HCT116 (cell line): Measurements from ENCODE around the gene CNTNAP2. TPM values are rescaled to one million over a fixed set of nuclear protein-coding genes. Genes with fewer than 3 reads are reported as not detected.

Source experiments
- ATAC-seq: fragments of 200-7000 bp; cut with Tn5 transposase; 2 replicates; pipeline ENCODE4 v1.9.1; 2020; ENCODE audit warnings: mild to moderate bottlenecking, moderate library complexity
- BruUV-seq: library from RNA; stranded (reverse); fragments of 400-500 nt; replicated peaks from 2 replicates; lab custom pipeline; 2021; lab: Mats Ljungman, UMichigan
- CTCF ChIA-PET: fragments of 300-600 bp; sonication (Branson Sonifier 250); formaldehyde crosslinking; loops from one replicate; lab custom pipeline; 2021; ENCODE audit warnings: antibody characterized with exemption; lab: Charles Lee
- POLR2A ChIA-PET: fragments of 300-600, 350-600 bp; sonication (Branson Sonifier 250); formaldehyde crosslinking; loops from one replicate; lab custom pipeline; 2021; ENCODE audit warnings: antibody characterized with exemption; lab: Charles Lee
- RAD21 ChIA-PET, 2 experiments: fragments of 300-600 bp; sonication (Branson Sonifier 250); formaldehyde crosslinking; loops; one replicate each; lab custom pipeline; 2023; ENCODE audit warnings: low total read pairs in 2 of 2; ENCODE audit not compliant: uncharacterized antibody in 2 of 2, unreplicated experiment in 2 of 2, low non-redundant PET in 1 of 2; lab: Charles Lee
- DNase-seq: peaks from one replicate; pipeline ENCODE4 v3.0.0-alpha.2; 2010; ENCODE audit warnings: low read depth, low spot score
- H2AFZ ChIP-seq: fragments of 200-600 bp; shearing (Covaris generic), sonication (generic); 2 replicates; pipeline ENCODE4 v1.6.1; 2017; ENCODE audit warnings: low read depth, mixed run types, mixed read lengths, antibody characterized with exemption, low read length; ENCODE audit not compliant: poor library complexity, severe bottlenecking
- H3K27ac ChIP-seq: 2 replicates; pipeline ENCODE4 v1.5.1; 2012; ENCODE audit warnings: low read depth, low read length
- H3K27me3 ChIP-seq: fragments of 200-600 bp; sonication (generic); 2 replicates; pipeline ENCODE4 v1.6.1; 2016; ENCODE audit warnings: mixed run types, low read length, mixed read lengths; ENCODE audit not compliant: insufficient read depth
- H3K36me3 ChIP-seq, 2 experiments: fragments of 200-500 bp in 1 of 2; fragments of 200-600 bp in 1 of 2; sonication (Bioruptor generic) in 1 of 2; sonication (generic) in 1 of 2; 2 replicates each; pipeline versions ENCODE4 v1.5.1 to v1.6.1; 2014 to 2016; ENCODE audit warnings: low read length in 2 of 2, inconsistent platforms in 1 of 2, mixed read lengths in 1 of 2, mixed run types in 1 of 2; ENCODE audit not compliant: insufficient read depth in 2 of 2, control insufficient read depth in 1 of 2
- H3K4me1 ChIP-seq, 2 experiments: fragments of 200-600 bp in 1 of 2; sonication (generic) in 1 of 2; 2 replicates each; pipeline versions ENCODE4 v1.5.1 to v1.6.1; 2012 to 2017; ENCODE audit warnings: low read length in 2 of 2, inconsistent platforms in 1 of 2, mild to moderate bottlenecking in 1 of 2, mixed read lengths in 1 of 2, mixed run types in 1 of 2, moderate library complexity in 1 of 2; ENCODE audit not compliant: insufficient read depth in 2 of 2, control insufficient read depth in 1 of 2
- H3K4me2 ChIP-seq: fragments of 200-600 bp; sonication (generic); 2 replicates; pipeline ENCODE4 v1.6.1; 2017; ENCODE audit warnings: mixed run types, low read length, mixed read lengths
- H3K4me3 ChIP-seq, 2 experiments: fragments of 200-600 bp in 1 of 2; sonication (generic) in 1 of 2; replicated peaks in 1 of 2; 2 replicates each; pipeline ENCODE4 v1.5.1; 2011 to 2016; ENCODE audit warnings: low read length in 2 of 2, control low read depth in 1 of 2, low read depth in 1 of 2, mild to moderate bottlenecking in 1 of 2, mixed read lengths in 1 of 2, mixed run types in 1 of 2
- H3K79me2 ChIP-seq: fragments of 200-600 bp; sonication (generic); 2 replicates; pipeline ENCODE4 v1.6.1; 2017; ENCODE audit warnings: mild to moderate bottlenecking, mixed run types, low read length, moderate library complexity, mixed read lengths; ENCODE audit not compliant: insufficient read depth
- H3K9ac ChIP-seq: fragments of 200-600 bp; sonication (generic); 2 replicates; pipeline ENCODE4 v1.6.1; 2016; ENCODE audit warnings: low read length, mixed read lengths
- H3K9me2 ChIP-seq: fragments of 200-600 bp; sonication (generic), shearing (Covaris generic); 2 replicates; pipeline ENCODE4 v1.6.1; 2017; ENCODE audit warnings: mixed run types, mild to moderate bottlenecking, moderate library complexity; ENCODE audit not compliant: insufficient read depth
- H3K9me3 ChIP-seq, 2 experiments: fragments of 200-500 bp in 1 of 2; fragments of 200-600 bp in 1 of 2; sonication (Bioruptor generic) in 1 of 2; sonication (generic) in 1 of 2; 2 replicates each; pipeline ENCODE4 v1.6.1; 2014 to 2017; ENCODE audit warnings: low read length in 2 of 2, mixed read lengths in 2 of 2, inconsistent platforms in 1 of 2, low read depth in 1 of 2, mild to moderate bottlenecking in 1 of 2, mixed run types in 1 of 2, moderate library complexity in 1 of 2; ENCODE audit not compliant: control insufficient read depth in 1 of 2, insufficient read depth in 1 of 2
- H4K20me1 ChIP-seq: fragments of 200-600 bp; sonication (generic), shearing (Covaris generic); 2 replicates; pipeline ENCODE4 v1.6.1; 2017; ENCODE audit warnings: mixed run types, mild to moderate bottlenecking, moderate library complexity; ENCODE audit not compliant: insufficient read depth
- ATF3 ChIP-seq: IDR thresholded peaks from 2 replicates; pipeline ENCODE4 v1.6.1; 2012
- CEBPB ChIP-seq: IDR thresholded peaks from 2 replicates; pipeline ENCODE4 v1.6.1; 2012; ENCODE audit warnings: low read depth
- EGR1 ChIP-seq: IDR thresholded peaks from 2 replicates; pipeline ENCODE4 v1.6.1; 2012; ENCODE audit warnings: low read depth
- ELF1 ChIP-seq: IDR thresholded peaks from 2 replicates; pipeline ENCODE4 v1.6.1; 2012; ENCODE audit warnings: low read depth, borderline replicate concordance
- EZH2 ChIP-seq: fragments of 200-600 bp; sonication (generic); IDR thresholded peaks from 2 replicates; pipeline ENCODE4 v1.6.1; 2017; ENCODE audit warnings: antibody characterized with exemption, mixed run types
- EZH2phosphoT487 ChIP-seq: fragments of 200-600 bp; IDR thresholded peaks from 2 replicates; pipeline ENCODE4 v1.6.1; 2018; ENCODE audit warnings: antibody characterized with exemption, borderline replicate concordance
- FOSL1 ChIP-seq: IDR thresholded peaks from 2 replicates; pipeline ENCODE4 v1.6.1; 2012; ENCODE audit warnings: low read depth
- JUND ChIP-seq: IDR thresholded peaks from 2 replicates; pipeline ENCODE4 v1.6.1; 2012
- POLR2A ChIP-seq: IDR thresholded peaks from 2 replicates; pipeline ENCODE4 v1.7.0; 2011; ENCODE audit warnings: borderline replicate concordance; ENCODE audit not compliant: insufficient read depth, insufficient read length; ENCODE audit errors: extremely low read depth
- POLR2AphosphoS5 ChIP-seq: IDR thresholded peaks from 2 replicates; pipeline ENCODE4 v1.6.1; 2011; ENCODE audit warnings: mild to moderate bottlenecking, low read depth, low read length, moderate library complexity
- RAD21 ChIP-seq: IDR thresholded peaks from 2 replicates; pipeline ENCODE4 v1.6.1; 2012; ENCODE audit warnings: low read depth, mild to moderate bottlenecking
- REST ChIP-seq: IDR thresholded peaks from 2 replicates; pipeline ENCODE4 v1.6.1; 2012; ENCODE audit warnings: low read depth
- SIN3A ChIP-seq: IDR thresholded peaks from 2 replicates; pipeline ENCODE4 v1.6.1; 2012; ENCODE audit warnings: low read depth
- SP1 ChIP-seq: IDR thresholded peaks from 2 replicates; pipeline ENCODE4 v1.6.1; 2012; ENCODE audit warnings: low read depth
- SRF ChIP-seq: IDR thresholded peaks from 2 replicates; pipeline ENCODE4 v1.6.1; 2012; ENCODE audit warnings: low read depth
- TCF7L2 ChIP-seq: IDR thresholded peaks from 2 replicates; pipeline ENCODE4 v1.7.0; 2011; ENCODE audit warnings: borderline replicate concordance, inconsistent platforms; ENCODE audit not compliant: insufficient read depth, insufficient read length; ENCODE audit errors: extremely low read depth
- ZBTB33 ChIP-seq: IDR thresholded peaks from 2 replicates; pipeline ENCODE4 v1.6.1; 2011; ENCODE audit warnings: mild to moderate bottlenecking, low read length, moderate library complexity; ENCODE audit not compliant: insufficient replicate concordance; ENCODE audit errors: extremely low read depth
- ZNF274 ChIP-seq: fragments of 200-500 bp; sonication (Bioruptor generic); IDR thresholded peaks from 2 replicates; pipeline ENCODE4 v1.6.1; 2014; ENCODE audit warnings: mild to moderate bottlenecking, low read depth, low read length, inconsistent platforms
- intact Hi-C: fragments of 100-400 bp; cut with micrococcal nuclease; formaldehyde crosslinking; loops from 2 replicates; pipeline ENCODE4 v1.10.0; 2022
- total RNA-seq: library from RNA; stranded (reverse); gene quantifications from one replicate; pipeline ENCODE4 v1.2.1, GENCODE V29; 2021; ENCODE audit not compliant: unreplicated experiment

Gene CNTNAP2
- total RNA-seq, 1 experiment from 2014 or later: 0.37 TPM

GRCh38 chr7:147022056-147022455 lies 905.5 kb downstream of the CNTNAP2 start:
- H4K20me1 ChIP-seq: no peaks in the 10 kb centered on the region
- no peaks in the 10 kb centered on the region for H3K4me1 ChIP-seq
- no peaks in the 10 kb centered on the region for H3K36me3 ChIP-seq
- H3K4me2 ChIP-seq: no peak overlapping the region
- TF ChIP-seq TCF7L2 (no peak), EZH2 (no peak), SP1 (no peak), ZBTB33 (no peak), CEBPB (no peak), ELF1 (no peak), JUND (no peak), ATF3 (no peak), RAD21 (no peak), SIN3A (no peak), ZNF274 (no peak), SRF (no peak), FOSL1 (no peak), EGR1 (no peak), EZH2phosphoT487 (no peak), POLR2AphosphoS5 (no peak), POLR2A (no peak), REST (no peak)
- H3K9me2 ChIP-seq: no peaks in the 10 kb centered on the region
- intact Hi-C loops: no loop called here
- H3K79me2 ChIP-seq: no peaks in the 10 kb centered on the region
- no peak for DNase-seq
- no peak overlapping the region for H3K27ac ChIP-seq
- no TSS peak for BruUV-seq
- ChIA-PET POLR2A (no interaction called here), RAD21 (no interaction called here), CTCF (no interaction called here)
- no peak overlapping the region for H3K4me3 ChIP-seq
- no peak overlapping the region for H2AFZ ChIP-seq
- peaks cover 6 to 16% of the 10 kb centered on the region in 2 experiments; a peak in 2 of 4 replicates for H3K9me3 ChIP-seq
- no peak overlapping the region for H3K9ac ChIP-seq
- ATAC-seq: no peak
- no peaks in the 10 kb centered on the region for H3K27me3 ChIP-seq
